ENCODE measurements around the gene PLEKHJ1.

PLEKHJ1 gene

GRCh38 chr19:2228157-2229030 lies 7.7 kb downstream of the PLEKHJ1 start:
- no peak overlapping the region for H3K4me3 ChIP-seq (replicated peaks; ENCODE audit: low read depth, low read length)
- DNase-seq (ENCODE audit: extremely low read depth, low read depth): no peak
- no peak for TF ChIP-seq CTCF (IDR thresholded peaks at IDR 0.05; ENCODE audit: low read depth, low read length, missing control alignments)

- DNase-seq (ENCODE audit: extremely low read depth, low read depth): no peak
- no peak overlapping the region for H3K4me3 ChIP-seq (replicated peaks; ENCODE audit: low read depth, low read length)
- TF ChIP-seq CTCF (IDR thresholded peaks at IDR 0.05; ENCODE audit: low read depth, low read length, missing control alignments): no peak
Measured at GRCh38 chr19:2227415-2228156, 8.5 kb downstream of the PLEKHJ1 start.

GRCh38 chr19:2226840-2227360 lies 9.2 kb downstream of the PLEKHJ1 start:
- no peak for DNase-seq (ENCODE audit: extremely low read depth, low read depth)
- no peak overlapping the region for H3K4me3 ChIP-seq (replicated peaks; ENCODE audit: low read depth, low read length)

DNA sequence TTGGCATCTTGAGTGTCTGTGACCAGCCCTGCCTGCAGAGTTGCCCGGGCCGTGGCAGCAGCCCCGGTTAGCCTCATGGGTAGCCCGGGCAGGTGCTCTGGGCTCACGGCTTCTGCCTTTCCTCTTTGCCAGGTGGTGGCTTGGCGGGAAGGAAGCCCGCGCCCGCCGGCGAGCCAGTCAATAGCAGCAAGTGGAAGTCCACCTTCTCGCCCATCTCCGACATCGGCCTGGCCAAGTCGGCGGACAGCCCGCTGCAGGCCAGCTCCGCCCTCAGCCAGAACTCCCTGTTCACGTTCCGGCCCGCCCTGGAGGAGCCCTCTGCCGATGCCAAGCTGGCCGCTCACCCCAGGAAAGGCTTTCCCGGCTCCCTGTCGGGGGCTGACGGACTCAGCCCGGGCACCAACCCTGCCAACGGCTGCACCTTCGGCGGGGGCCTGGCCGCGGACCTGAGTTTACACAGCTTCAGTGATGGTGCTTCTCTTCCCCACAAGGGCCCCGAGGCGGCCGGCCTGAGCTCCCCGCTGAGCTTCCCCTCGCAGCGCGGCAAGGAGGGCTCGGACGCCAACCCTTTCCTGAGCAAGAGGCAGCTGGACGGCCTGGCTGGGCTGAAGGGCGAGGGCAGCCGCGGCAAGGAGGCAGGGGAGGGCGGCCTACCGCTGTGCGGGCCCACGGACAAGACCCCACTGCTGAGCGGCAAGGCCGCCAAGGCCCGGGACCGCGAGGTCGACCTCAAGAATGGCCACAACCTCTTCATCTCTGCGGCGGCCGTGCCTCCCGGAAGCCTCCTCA lies 9.9 kb downstream of the PLEKHJ1 start:
- no peak overlapping the region for H3K4me3 ChIP-seq (replicated peaks; ENCODE audit: low read depth, low read length)
- TF ChIP-seq CTCF (IDR thresholded peaks at IDR 0.05; ENCODE audit: low read depth, low read length, missing control alignments): no peak
- no peak for DNase-seq (ENCODE audit: extremely low read depth, low read depth)

More at GRCh38 chr19:2226840-2227360, 9.2 kb downstream of the PLEKHJ1 start:
- TF ChIP-seq CTCF (IDR thresholded peaks at IDR 0.05; ENCODE audit: low read depth, low read length, missing control alignments): no peak

DNA sequence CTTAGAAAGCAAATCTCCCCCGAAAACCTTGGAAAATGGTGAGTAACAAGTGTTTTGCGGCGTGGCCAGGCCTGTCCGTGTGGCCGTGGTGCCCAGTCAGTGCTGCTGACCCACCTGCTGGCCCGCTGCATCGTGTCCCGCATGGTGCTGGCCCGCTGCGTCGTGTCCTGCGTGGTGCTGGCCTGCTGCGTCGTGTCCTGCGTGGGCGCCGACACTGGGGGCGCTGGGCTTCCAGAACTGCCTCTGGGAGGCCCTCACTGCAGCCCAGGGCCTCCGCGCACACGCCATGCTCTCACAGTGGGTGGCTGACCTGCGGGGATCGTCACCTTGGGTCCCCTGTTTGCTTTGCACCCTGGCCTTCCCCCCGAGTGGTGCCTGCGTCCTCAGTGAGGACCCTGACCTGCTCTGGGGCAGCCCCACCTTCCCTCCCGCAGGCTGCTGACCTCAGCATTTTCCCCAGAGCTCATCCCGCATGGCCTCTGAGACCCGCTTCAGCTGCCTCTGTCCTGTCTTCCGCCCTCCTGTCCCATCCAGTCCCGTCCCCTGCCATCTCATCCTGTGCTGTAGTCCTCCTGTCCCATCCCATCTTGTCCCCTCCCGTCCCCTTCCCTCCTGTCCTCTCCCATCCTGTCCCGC lies 10.6 kb downstream of the PLEKHJ1 start:
- no peak overlapping the region for H3K4me3 ChIP-seq (replicated peaks; ENCODE audit: low read depth, low read length)
- no peak for TF ChIP-seq CTCF (IDR thresholded peaks at IDR 0.05; ENCODE audit: low read depth, low read length, missing control alignments)
- DNase-seq (ENCODE audit: extremely low read depth, low read depth): no peak
